LoVo (cell line): ENCODE data around the gene ALPK3.
"Not testable (repeated sequence)": the region's sequence is repeated elsewhere in the genome, so short reads cannot be mapped to it uniquely, and the experiment has no call there.

ENCODE experiments used
- DNase-seq: peaks from one replicate; pipeline ENCODE4 v3.0.0-alpha.2; 2016; ENCODE audit warnings: low spot score

The ALPK3 gene

DNA sequence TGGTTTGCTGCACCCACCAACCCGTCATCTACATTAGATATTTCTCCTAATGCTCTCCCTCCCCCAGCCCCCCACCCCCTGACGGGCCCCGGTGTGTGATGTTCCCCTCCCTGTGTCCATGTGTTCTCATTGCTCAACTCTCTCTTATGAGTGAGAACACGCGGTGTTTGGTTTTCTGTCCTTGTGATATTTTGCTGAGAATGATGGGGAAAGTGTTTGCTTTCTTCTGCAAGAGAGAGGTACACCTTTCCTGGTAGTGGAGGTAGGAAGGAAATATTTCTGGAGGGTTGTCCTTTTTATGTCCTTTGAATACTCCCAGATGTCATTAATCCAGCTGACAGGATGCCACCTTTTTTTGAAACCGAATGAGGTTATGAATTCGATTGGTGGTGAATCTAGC is 56.8 kb downstream of the ALPK3 start:
- DNase-seq = no peak

- no peak for DNase-seq
These were observed 58.0 kb downstream of the ALPK3 start for GRCh38 chr15:84874981-84875699.

DNA sequence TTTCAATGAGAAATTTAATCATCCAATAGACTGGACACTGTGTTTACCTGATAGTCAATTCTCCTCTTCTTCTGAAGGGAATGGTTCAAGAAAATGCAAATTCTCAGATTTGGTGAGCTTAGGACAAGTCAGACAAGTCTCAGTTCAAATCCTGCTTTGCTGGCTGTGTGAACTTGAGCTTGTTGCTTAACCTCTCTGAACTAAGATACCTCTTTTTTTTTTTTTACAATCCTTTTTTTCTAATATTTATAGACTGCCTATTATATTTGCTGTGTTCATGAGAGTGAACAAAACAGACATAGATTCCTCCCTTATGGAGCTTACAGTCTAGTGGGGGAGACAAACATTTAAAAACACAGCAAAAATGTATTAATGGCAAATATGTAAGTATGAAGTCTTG is 59.1 kb downstream of the ALPK3 start:
- DNase-seq = no peak

GRCh38 chr15:84877701-84878100 is 60.5 kb downstream of the ALPK3 start:
- DNase-seq = not testable (repeated sequence)

DNA sequence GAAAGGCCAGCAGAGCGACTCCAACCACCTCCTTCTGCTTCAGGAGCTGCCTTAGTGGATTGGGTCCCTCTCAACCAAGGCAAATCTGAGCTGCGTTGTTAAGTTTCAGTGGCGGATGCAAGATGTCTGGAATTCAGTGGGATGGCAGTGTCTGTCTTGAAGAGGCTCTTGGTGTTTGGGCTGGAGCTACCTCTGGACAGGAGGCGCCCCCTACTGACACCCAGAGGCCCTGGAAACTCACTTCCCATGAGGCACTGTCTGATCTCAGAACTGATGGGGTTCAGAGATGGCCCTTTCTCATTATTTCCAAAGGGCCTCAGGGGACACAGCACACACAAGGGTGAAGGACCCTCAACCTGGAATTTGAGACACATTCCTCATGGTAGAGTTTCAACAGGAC is 61.3 kb downstream of the ALPK3 start:
- DNase-seq = peak; percentile 37

- no peak for DNase-seq
These were observed 62.1 kb downstream of the ALPK3 start for GRCh38 chr15:84879088-84879780.

DNA sequence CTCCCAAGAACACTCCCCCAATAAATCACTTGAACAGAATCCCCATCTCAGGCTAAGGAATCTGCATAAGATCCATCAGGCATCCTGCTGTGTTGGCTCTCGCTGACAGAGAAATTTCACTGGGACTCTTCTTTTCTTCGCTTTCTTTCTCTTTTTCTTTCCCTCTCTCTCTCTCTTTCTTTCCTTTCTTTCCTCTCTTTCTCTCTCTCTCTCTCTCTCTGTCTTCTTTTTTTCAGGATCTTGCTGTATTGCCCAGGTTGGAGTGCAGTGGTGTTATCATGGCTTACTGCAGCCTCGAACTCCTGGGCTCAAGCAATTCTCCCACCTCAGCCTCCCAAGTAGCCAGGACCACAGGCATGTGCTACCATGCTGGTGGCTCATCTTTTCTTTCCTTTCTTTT is 62.9 kb downstream of the ALPK3 start:
- no peak for DNase-seq

DNA sequence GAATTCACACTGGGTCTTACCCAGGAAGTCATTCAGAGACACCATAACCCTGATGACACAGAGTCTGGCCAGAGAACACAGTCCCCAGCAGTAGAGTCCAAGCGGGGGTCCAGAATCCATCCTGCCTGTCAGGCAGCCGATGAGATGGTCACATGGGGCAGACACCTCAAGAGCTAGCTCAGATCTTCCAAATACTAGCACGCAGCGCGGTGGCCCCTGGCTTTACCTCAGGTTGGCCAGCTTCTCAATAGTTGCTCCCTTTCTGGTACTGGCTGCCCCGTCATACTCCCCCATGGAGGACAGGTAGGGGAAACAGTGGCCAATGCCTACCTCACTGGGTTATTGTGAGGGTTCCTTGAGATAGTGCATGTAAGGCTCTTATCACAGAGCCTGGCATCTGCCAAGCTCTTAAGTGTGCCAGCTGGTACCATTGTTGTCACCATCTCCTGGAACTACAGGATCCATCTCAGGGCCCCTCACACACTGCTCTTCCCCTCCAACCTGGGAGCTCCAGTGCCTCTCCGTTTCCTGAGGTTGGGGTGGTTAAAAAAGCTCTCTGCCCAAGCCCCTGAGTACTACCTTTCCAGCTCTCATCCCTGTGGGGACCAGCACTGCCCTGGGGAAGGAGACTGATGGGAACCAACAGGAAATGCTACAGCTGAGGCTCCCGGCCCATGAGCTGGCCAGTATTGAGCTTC is 63.8 kb downstream of the ALPK3 start:
- DNase-seq = no peak

GRCh38 chr15:84881520-84881830 is 64.3 kb downstream of the ALPK3 start:
- no peak for DNase-seq

DNA sequence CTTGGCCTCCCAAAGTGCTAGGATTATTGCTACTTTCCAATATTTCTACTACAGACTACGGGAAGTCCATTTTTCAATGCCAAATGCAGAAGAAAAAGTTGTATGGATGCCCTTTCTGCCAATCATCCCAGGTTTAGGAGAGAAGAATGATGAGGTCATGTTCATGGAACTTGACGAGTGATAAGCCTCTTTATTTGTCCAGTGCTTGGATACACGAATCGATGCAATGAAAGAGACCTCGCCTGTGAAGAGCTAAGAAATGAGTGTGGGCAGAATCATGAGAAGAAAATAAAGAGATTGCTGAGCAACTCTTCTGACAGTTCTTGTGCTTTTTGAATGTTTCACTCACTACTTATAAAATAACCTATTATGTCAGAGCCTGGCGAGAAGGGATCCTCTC is 66.3 kb downstream of the ALPK3 start:
- no peak for DNase-seq

- DNase-seq = no peak
These were observed 67.0 kb downstream of the ALPK3 start, which contains the start of gene SLC28A1 for GRCh38 chr15:84883916-84884781. Gene SLC28A1 (plus strand): TSS chr15:84884662. CDS start chr15:84887761, 3,099 bp downstream.

DNA sequence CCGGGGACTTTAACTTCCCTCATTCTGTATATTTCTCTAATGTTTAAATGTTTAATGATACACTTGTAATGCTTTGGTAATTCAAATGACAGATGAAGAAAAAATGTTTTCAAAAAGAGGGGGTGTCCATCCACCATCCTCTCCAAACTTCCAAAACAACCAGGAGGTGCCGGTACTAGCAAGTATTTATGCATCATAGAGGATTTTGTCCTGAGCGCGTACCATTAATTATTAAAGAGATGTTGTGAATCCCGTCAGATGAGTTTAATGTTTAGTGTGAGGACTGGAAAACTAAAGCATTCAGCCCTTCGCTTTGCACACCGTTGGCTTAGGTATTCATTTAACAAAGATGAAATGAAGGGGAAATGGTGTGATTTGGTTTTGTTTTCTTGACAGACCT is 68.6 kb downstream of the ALPK3 start:
- DNase-seq = no peak

DNA sequence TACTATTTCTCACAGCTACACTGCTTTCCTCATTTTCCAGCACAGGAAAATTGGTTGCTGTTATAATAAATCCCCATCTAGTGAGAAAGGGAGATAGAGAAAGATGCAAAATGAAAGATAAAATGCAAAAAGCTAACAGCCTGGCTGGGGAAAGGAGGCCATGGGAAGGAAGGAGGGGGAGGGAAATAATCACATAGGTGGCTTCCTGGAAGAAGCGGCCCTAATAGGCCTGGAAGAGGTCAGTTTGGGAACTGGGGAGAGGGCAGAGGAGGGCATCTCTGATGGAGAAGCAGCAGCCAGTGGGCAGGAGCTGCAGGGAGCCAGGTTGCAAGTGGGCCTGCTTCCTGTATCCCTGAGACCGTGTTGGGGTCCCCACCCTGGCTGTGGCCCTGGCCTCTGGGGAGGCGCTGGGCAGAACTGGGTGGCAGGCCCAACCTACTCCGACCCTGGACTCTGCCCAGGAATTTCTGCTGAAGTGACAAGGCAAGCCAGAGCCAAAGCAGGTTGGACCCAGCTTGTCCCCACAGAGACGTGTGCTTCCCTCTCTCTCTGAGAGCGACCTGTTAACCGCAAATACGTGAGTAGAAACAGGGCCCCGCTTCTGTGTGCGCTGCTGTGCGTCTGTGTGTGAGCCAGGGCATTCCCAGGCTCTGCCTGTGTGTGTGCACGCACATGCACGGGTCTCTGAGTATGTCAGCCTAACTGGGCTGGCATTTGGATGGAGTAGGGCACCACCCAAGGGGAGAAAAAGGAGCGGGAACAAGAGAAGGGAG is 69.2 kb downstream of the ALPK3 start:
- DNase-seq = no peak

- DNase-seq = no peak
These were observed 69.8 kb downstream of the ALPK3 start for GRCh38 chr15:84886984-84887299.

GRCh38 chr15:84887938-84888337 is 70.8 kb downstream of the ALPK3 start:
- no peak for DNase-seq

DNA sequence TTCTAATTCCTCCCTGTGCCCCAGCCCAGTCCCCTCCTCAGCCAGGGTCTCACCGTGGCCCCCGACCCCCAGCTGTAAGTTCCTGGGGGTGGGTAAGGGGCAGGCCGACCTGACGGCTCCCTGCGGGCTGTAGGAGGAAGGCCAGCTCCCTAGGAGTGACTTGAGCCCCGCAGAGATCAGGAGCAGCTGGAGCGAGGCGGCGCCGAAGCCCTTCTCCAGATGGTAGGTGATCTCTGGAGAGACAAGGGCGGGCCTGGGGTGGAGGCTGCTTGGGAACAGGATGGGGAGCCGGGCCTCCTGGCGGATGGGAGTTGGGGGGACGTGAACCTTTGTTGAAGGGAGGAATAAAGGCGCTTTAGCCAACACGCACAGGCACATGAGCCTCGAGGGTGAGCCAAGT is 71.5 kb downstream of the ALPK3 start:
- no peak for DNase-seq

DNA sequence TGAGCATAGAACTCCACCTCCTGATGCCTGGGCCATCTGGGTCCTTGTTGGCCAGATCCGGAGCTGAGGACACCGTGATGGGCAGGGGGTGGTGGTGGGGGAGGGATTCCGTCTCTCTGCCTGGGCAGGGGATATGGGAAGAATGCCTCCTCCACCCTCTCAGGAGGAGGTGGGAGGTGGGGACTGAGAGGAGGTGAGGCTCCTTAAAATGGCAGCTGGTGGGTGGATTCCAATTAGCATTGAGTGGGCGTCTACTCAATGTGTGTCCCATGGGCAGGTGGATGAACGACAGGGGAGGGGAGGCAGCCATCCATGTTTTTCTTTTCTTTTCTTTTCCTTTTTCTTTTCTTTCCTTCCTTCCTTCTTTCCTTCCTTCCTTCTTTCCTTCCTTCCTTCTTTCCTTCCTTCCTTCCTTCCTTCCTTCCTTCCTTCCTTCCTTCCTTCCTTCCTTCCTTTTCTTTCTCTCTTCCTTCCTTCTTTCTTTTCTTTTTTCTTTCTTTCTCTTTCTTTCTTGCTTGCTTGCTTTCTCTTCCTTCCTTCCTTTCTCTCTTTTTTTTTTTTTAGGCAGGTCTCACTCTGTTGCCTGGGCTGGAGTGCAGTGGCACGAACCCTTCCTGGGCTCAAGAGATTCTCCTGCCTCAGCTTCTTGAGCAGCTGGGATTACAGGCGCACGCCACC is 72.3 kb downstream of the ALPK3 start:
- DNase-seq = no peak

DNA sequence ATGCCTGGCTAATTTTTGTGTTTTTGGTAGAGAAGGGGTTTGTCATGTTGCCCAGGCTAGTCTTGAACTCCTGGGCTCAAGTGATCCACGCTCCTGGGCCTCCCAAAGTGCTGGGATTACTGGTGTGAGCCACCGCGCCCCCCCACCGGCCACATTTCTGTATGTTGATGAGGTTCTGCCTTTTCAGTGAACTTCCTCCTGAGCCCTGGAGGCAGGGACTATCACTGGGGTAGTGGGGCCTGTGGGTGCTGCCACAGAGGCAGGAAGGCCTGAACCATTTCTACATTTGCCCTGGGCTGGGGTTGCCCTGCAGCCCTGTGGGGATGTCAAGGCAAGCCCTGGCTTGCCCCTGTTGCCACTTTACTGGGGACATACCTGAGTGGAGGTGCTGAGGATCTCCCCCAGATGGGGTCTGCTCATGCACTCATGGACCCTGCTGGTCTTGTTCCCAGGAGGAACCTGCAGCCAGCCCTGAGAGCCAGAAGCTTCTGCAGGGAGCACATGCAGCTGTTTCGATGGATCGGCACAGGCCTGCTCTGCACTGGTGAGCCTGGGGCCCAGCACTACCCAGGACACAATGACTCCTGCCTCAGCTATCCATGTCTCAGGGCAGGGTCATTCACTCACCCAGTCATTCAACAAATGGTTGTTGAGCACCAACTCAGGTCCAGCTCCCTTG is 73.0 kb downstream of the ALPK3 start:
- no peak for DNase-seq

- DNase-seq = no peak
These were observed 73.6 kb downstream of the ALPK3 start for GRCh38 chr15:84890670-84891162.

DNA sequence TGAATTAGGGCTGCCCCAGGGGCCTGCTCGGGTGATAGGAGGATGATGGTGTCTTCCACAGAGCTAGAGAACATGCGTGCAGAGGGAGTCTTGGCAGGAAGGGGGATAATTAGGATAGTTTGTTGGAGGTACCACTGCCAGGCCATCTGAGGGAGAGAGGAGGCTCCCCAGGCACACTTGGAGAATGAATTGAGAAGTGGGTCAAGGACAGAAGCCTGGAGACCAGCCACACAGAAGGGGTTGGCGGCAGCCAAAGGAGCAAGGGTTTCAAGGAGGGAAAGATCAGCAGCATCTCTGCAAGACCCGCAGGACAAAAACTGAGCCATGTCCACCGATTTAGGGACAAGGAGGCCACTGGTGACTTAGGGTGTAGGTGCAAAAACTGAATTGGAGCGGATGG is 74.2 kb downstream of the ALPK3 start:
- no peak for DNase-seq
